ENCODE data around the gene UQCR11. TPM values are rescaled to one million over a fixed set of nuclear protein-coding genes. Genes with fewer than 3 reads are reported as not detected.

The UQCR11 gene
- polyA plus RNA-seq, 3 donors = 55.6 to 731 (median 659) TPM

DNA sequence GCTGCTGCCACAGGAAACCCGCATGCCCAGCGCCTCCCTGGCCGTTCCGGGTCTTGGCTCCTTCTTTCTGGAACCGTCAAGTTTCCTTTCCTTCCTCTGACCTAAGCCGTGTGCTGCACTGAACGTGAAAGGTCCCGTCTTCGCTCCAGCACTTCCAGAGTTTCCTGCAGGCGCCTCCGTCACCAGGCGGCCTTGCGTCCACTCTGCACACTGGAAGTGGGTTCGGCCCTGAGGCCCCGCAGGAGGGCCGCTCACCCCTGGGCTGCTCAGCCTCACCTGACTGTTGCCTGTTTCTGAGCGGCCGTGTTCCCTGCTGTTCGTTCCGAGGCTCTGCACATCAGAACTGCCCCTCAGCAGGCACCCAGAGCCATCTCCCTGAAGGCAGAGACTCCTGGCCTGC, 24.9 kb downstream of the UQCR11 start:
- TF ChIP-seq, protein P1, sequence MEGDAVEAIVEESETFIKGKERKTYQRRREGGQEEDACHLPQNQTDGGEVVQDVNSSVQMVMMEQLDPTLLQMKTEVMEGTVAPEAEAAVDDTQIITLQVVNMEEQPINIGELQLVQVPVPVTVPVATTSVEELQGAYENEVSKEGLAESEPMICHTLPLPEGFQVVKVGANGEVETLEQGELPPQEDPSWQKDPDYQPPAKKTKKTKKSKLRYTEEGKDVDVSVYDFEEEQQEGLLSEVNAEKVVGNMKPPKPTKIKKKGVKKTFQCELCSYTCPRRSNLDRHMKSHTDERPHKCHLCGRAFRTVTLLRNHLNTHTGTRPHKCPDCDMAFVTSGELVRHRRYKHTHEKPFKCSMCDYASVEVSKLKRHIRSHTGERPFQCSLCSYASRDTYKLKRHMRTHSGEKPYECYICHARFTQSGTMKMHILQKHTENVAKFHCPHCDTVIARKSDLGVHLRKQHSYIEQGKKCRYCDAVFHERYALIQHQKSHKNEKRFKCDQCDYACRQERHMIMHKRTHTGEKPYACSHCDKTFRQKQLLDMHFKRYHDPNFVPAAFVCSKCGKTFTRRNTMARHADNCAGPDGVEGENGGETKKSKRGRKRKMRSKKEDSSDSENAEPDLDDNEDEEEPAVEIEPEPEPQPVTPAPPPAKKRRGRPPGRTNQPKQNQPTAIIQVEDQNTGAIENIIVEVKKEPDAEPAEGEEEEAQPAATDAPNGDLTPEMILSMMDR (IDR thresholded peaks at IDR 0.05) = no peak
- DNase-seq = no peak
- H3K27me3 Mint-ChIP-seq (ENCODE audit: low read depth in 3 of 3) = peaks cover 0 to 2% (median 0%) of the 10 kb centered on the region in 3 donors
- Histone ChIP-seq H2AFZ (ENCODE audit: insufficient read depth, low read depth, low read length, poor library complexity, severe bottlenecking) (no peak overlapping the region), H3K9ac (ENCODE audit: insufficient read depth, low read length, poor library complexity, severe bottlenecking) (no peak overlapping the region), H3K79me2 (ENCODE audit: insufficient read depth, low read length) (peaks cover under 1% of the 10 kb centered on the region), H3K9me3 (replicated peaks in 1 of 2; ENCODE audit: control insufficient read depth in 1 of 2, insufficient read depth in 1 of 2, low read length in 2 of 2) (no peaks in the 10 kb centered on the region), H3K27ac (ENCODE audit: low read depth in 1 of 2, low read length in 2 of 2) (no peak overlapping the region), H4K20me1 (ENCODE audit: insufficient read depth, low read length) (peaks cover 2% of the 10 kb centered on the region), H3K4me3 (replicated peaks in 1 of 3; ENCODE audit: low read depth in 2 of 3, low read length in 3 of 3) (no peak overlapping the region), H3K4me1 (ENCODE audit: control insufficient read depth in 1 of 2, insufficient read depth in 2 of 2, low read length in 2 of 2) (no peaks in the 10 kb centered on the region), H3K4me2 (replicated peaks; ENCODE audit: extremely low read depth, low read length, poor library complexity, severe bottlenecking) (no peak overlapping the region), H3K27me3 (ENCODE audit: control insufficient read depth in 2 of 2, insufficient read depth in 2 of 2, low read length in 2 of 2) (no peaks in the 10 kb centered on the region), H3K36me3 (replicated peaks in 1 of 2; ENCODE audit: control insufficient read depth in 1 of 2, insufficient read depth in 2 of 2, low read length in 2 of 2) (peaks cover 67 to 80% of the 10 kb centered on the region in 2 donors)
- no peaks in the 10 kb centered on the region for H3K4me1 Mint-ChIP-seq
- WGBS (ENCODE audit: insufficient coverage) = 94% methylated on average over 20 of the region's 20 CpGs
- H3K36me3 Mint-ChIP-seq = peaks cover 56 to 81% of the 10 kb centered on the region in 2 donors
- H3K9me3 Mint-ChIP-seq = peaks cover 0 to 5% (median 0%) of the 10 kb centered on the region in 7 donors
- H3K4me3 Mint-ChIP-seq = no peak overlapping the region
- intact Hi-C loops (cut with micrococcal nuclease) = no loop called here
- peak overlapping the region in 1 of 7 donors; percentile 56 for H3K27ac Mint-ChIP-seq

DNA sequence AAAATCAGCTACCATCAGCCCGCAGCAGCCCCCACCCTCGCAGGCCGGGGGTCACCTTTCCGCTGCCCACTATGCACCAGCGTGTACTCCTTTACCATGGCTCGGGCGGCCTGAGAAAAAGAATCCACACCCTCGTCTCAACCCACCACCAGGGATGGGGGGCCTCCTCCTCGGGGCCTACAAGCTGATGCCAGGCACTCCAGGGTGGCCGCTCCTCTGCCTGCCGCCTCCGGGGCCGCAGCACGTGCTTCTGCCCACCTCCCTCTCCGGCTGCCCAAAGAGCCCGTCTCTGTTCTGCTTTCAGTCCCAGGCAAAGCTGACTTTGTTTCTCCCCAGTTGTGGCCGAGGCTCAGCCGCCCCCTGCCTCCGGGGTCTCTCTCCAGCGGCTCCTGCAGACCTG, 26.0 kb downstream of the UQCR11 start:
- H3K4me1 Mint-ChIP-seq = no peaks in the 10 kb centered on the region
- 96% methylated on average over 19 of the region's 20 CpGs for WGBS (ENCODE audit: insufficient coverage)

More for the DNA sequence above, 26.0 kb downstream of the UQCR11 start:
- Histone ChIP-seq H3K4me3 (replicated peaks in 1 of 3; ENCODE audit: low read depth in 2 of 3, low read length in 3 of 3) (no peak overlapping the region), H3K79me2 (ENCODE audit: insufficient read depth, low read length) (no peaks in the 10 kb centered on the region), H3K27ac (ENCODE audit: low read depth in 1 of 2, low read length in 2 of 2) (no peak overlapping the region), H3K9ac (ENCODE audit: insufficient read depth, low read length, poor library complexity, severe bottlenecking) (no peak overlapping the region), H3K36me3 (replicated peaks in 1 of 2; ENCODE audit: control insufficient read depth in 1 of 2, insufficient read depth in 2 of 2, low read length in 2 of 2) (peaks cover 65 to 70% of the 10 kb centered on the region in 2 donors), H3K4me1 (ENCODE audit: control insufficient read depth in 1 of 2, insufficient read depth in 2 of 2, low read length in 2 of 2) (no peaks in the 10 kb centered on the region), H3K9me3 (replicated peaks in 1 of 2; ENCODE audit: control insufficient read depth in 1 of 2, insufficient read depth in 1 of 2, low read length in 2 of 2) (no peaks in the 10 kb centered on the region), H2AFZ (ENCODE audit: insufficient read depth, low read depth, low read length, poor library complexity, severe bottlenecking) (no peak overlapping the region), H3K27me3 (ENCODE audit: control insufficient read depth in 2 of 2, insufficient read depth in 2 of 2, low read length in 2 of 2) (no peaks in the 10 kb centered on the region), H4K20me1 (ENCODE audit: insufficient read depth, low read length) (no peaks in the 10 kb centered on the region), H3K4me2 (replicated peaks; ENCODE audit: extremely low read depth, low read length, poor library complexity, severe bottlenecking) (no peak overlapping the region)
- DNase-seq = no peak
- H3K36me3 Mint-ChIP-seq = peaks cover 50 to 72% of the 10 kb centered on the region in 2 donors
- H3K9me3 Mint-ChIP-seq = peaks cover 0 to 5% (median 0%) of the 10 kb centered on the region in 7 donors
- H3K27me3 Mint-ChIP-seq (ENCODE audit: low read depth in 3 of 3) = peaks cover 0 to 2% (median 0%) of the 10 kb centered on the region in 3 donors
- H3K4me3 Mint-ChIP-seq = no peak overlapping the region
- TF ChIP-seq, protein P1 (IDR thresholded peaks at IDR 0.05) = no peak
- intact Hi-C loops (cut with micrococcal nuclease) = no loop called here
- H3K27ac Mint-ChIP-seq = peak overlapping the region in 3 of 7 donors; percentile 37 to 54 (median 42)

Measured in CD14-positive monocyte (primary cell).